NCI-H1105 treated with DMSO at 0.1 percent for 48 hours (cell line): ENCODE results near the gene MTHFR.

ENCODE experiments used
- DNase-seq: peaks from one replicate; lab custom pipeline; 2025; lab: John Stamatoyannopoulos, UW

Gene MTHFR

GRCh38 chr1:11781297-11781696 lies 24.5 kb downstream of the MTHFR start:
- DNase-seq, result no peak

GRCh38 chr1:11780380-11781147 lies 25.2 kb downstream of the MTHFR start:
- no peak for DNase-seq

- DNase-seq, result no peak
Observed at GRCh38 chr1:11779715-11780379, 25.9 kb downstream of the MTHFR start.

- DNase-seq, result no peak
Observed at GRCh38 chr1:11778844-11779623, 26.7 kb downstream of the MTHFR start.

- DNase-seq, result no peak
Observed at GRCh38 chr1:11778336-11778735, 27.4 kb downstream of the MTHFR start.

- no peak for DNase-seq
Observed at GRCh38 chr1:11777658-11778322, 28.0 kb downstream of the MTHFR start.

GRCh38 chr1:11774753-11775152 lies 31.0 kb downstream of the MTHFR start:
- no peak for DNase-seq

GRCh38 chr1:11772458-11772857 lies 33.3 kb downstream of the MTHFR start:
- no peak for DNase-seq

GRCh38 chr1:11771481-11772043 lies 34.2 kb downstream of the MTHFR start:
- no peak for DNase-seq

GRCh38 chr1:11770011-11770410 lies 35.8 kb downstream of the MTHFR start:
- no peak for DNase-seq

- no peak for DNase-seq
Observed at GRCh38 chr1:11769274-11769673, 36.5 kb downstream of the MTHFR start.

GRCh38 chr1:11768821-11769220 lies 36.9 kb downstream of the MTHFR start:
- no peak for DNase-seq

GRCh38 chr1:11767922-11768704 lies 37.7 kb downstream of the MTHFR start:
- no peak for DNase-seq

GRCh38 chr1:11766429-11766776 lies 39.4 kb downstream of the MTHFR start:
- DNase-seq, result no peak

GRCh38 chr1:11765661-11766428 lies 39.9 kb downstream of the MTHFR start:
- DNase-seq, result no peak

GRCh38 chr1:11764519-11764918 lies 41.2 kb downstream of the MTHFR start:
- DNase-seq, result no peak

- no peak for DNase-seq
Observed at GRCh38 chr1:11764115-11764514, 41.6 kb downstream of the MTHFR start.

- DNase-seq, result no peak
Observed at GRCh38 chr1:11761988-11762406, 43.8 kb downstream of the MTHFR start, which contains the start of gene C1orf167. Gene C1orf167 (plus strand): TSS chr1:11762193. CDS start chr1:11764401, 2,208 bp downstream.

GRCh38 chr1:11761285-11761684 lies 44.5 kb downstream of the MTHFR start:
- no peak for DNase-seq

GRCh38 chr1:11759791-11760190 lies 46.0 kb downstream of the MTHFR start:
- no peak for DNase-seq
